Kidney capillary endothelial cell (primary cell): Measurements from ENCODE around the gene HPD.

Source experiments
- DNase-seq: peaks from one replicate; pipeline ENCODE4 v3.0.0-alpha.2; 2018; ENCODE audit warnings: low spot score

Gene HPD

DNA sequence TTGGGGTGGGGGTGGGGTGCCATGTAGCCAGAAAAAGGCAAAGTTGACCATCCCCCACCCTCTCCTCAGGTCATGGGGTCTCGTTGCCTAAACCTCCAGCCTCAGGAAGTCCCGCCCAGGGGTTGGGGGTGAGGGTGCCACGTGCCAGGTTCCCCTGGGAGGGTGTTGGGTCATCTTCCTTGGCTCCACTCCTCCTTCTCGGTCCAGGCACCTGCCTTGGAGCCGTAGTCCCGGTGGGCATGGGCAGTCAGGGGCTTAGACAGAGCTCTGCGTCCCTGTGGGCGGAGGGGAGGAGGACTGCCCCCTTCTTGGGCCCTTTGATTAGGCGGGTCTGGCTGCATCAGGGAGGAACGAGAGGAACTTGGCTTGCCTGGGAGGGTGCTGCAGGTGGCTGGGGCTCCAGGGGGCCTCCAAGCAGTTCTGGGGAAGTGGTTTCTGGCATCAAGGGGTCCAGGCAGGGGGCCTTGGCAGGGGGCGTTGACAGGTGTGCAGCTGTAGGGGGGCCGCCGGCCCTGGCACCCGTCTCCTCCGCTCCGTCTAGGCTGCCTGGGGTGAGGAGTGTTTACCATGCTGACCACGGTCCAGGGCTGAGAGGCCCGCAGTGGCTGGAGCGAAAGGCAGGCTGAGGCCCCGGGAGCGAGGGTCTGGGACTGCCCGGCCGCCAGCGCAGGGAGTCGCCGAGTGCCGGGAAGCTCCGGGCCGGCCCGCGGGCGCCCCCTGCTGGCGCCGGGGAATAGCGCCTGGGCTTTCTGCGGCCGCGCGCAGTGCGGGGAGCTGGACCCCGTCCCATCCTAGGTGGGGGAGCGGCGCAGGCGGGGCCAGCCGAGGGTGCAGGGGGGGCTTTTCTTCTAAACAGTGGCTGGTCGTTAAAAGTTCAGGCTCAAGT is 47.0 kb downstream of the HPD start:
- peak; percentile 71 for DNase-seq

GRCh38 chr12:121810833-121811433 is 47.7 kb downstream of the HPD start:
- no peak for DNase-seq

GRCh38 chr12:121810234-121810817 is 48.3 kb downstream of the HPD start:
- DNase-seq = no peak

DNA sequence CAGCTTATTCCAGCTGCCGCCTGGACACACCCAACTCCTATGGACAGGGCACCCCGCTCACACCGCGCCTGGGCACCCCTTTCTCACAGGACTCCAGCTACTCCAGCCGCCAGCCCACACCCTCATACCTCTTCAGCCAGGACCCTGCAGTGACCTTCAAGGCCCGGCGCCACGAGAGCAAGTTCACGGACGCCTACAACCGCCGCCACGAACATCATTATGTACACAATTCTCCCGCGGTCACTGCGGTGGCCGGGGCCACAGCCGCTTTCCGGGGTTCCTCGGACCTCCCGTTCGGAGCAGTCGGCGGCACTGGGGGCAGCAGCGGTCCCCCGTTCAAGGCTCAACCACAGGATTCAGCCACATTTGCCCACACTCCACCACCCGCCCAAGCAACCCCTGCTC is 48.9 kb downstream of the HPD start:
- no peak for DNase-seq

GRCh38 chr12:121808623-121809022 is 50.0 kb downstream of the HPD start:
- no peak for DNase-seq

GRCh38 chr12:121807642-121808347 is 50.9 kb downstream of the HPD start:
- no peak for DNase-seq

GRCh38 chr12:121806546-121807423 is 51.9 kb downstream of the HPD start:
- no peak for DNase-seq

- no peak for DNase-seq
Observed at GRCh38 chr12:121806009-121806545, 52.6 kb downstream of the HPD start.

GRCh38 chr12:121805171-121806008 is 53.3 kb downstream of the HPD start:
- DNase-seq = no peak

- no peak for DNase-seq
Observed at GRCh38 chr12:121804417-121805111, 54.1 kb downstream of the HPD start.

- DNase-seq = no peak
Observed at GRCh38 chr12:121803861-121804416, 54.7 kb downstream of the HPD start, which contains the start of gene SETD1B. TSS of gene SETD1B (plus strand) at chr12:121804009. CDS start at chr12:121804738, 729 bp downstream.

GRCh38 chr12:121802843-121803698 is 55.6 kb downstream of the HPD start:
- DNase-seq = peak; percentile 89

GRCh38 chr12:121802485-121802842 is 56.2 kb downstream of the HPD start:
- DNase-seq = no peak

DNA sequence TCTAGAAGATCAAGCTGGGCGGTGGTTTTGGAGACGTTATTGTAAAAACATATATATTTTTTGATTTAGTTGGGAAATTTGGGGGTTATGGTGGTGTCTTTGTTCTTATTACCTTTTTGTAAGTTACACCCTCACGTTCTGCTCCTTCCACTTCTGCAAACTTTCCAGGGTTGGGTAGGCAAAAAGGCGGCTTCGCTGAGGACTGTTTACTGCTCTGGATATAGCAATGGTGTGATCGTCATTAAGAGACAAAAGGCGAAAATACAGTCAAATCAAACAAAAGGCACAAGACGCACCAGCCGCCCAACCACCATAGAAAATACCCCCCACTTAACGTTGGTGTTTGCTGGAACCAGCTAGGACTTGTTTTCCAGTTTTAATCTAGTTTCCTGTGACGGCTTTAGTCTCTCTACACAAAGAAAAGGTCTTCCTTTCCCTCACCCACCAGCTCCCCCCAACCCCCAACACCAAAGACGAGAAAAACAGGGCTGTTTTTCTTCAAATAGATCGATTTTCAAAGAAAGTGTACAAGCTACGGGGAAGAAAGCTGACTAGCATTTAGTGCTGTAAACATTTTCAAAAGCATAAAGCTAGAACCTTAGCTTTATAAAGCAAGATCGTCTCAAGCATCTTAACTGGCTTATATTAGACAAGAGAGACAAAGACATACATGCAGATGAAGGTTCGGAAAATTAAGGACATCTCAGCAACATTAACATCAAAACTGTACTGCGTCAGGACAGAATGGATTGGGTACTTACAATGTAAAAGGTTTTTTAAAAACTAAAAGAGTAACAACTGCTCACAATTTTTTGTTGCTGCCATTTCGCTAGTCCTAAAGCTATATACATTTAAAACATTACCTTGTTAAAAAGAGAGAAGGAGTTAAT is 56.8 kb downstream of the HPD start:
- DNase-seq = peak; percentile 67

DNA sequence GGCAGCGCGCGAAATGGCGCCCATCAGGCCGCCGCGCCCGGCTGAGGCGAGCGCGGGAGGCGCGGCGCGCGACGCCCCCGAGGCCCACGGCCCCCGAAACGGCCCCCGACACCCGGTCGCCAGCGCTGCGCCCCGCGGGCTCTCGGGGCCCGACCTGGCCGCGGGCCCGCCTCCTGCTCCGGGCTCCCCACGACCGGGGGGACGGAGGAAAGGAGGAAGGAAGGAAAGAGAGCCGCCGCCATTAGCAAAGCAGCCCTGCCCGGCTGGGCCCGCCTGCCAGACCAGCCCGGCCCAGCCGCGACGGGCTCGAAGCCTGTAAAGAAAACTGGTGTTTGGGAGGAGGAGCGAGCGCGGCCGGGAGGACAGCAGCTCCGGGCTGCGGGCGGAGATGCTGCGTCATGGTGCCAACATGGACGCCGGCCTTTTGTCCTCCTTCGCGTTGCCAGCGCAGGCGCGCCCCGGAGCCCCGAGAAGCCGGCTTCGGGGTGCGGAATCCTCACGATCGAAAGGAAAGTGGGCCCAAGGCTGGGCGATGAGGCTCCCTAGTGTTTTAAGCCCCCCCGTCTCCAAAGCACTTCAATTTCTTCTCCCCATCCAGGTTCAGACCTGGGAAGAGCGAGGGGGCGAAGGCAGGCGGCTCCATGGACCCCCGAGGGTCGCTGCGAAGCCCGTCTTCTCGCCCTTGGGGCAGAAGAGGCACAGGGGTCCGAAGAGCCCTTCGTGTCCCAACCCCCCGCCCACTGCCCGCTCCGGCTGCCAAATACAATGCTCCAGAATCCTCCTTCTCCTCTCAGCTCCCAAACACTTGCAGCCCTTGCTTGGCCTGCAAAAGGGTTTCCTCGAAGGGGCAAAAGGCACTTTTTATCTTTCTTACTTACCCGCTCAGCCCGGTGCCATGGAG is 57.7 kb downstream of the HPD start:
- no peak for DNase-seq
